NCI-H1694 (cell line): Measurements from ENCODE around the gene EFS.
A peak's percentile ranks its signal among the peaks of the same experiment; 100 is the strongest.

ENCODE experiments used
- DNase-seq: peaks from one replicate; lab custom pipeline; 2025; lab: John Stamatoyannopoulos, UW

EFS gene

DNA sequence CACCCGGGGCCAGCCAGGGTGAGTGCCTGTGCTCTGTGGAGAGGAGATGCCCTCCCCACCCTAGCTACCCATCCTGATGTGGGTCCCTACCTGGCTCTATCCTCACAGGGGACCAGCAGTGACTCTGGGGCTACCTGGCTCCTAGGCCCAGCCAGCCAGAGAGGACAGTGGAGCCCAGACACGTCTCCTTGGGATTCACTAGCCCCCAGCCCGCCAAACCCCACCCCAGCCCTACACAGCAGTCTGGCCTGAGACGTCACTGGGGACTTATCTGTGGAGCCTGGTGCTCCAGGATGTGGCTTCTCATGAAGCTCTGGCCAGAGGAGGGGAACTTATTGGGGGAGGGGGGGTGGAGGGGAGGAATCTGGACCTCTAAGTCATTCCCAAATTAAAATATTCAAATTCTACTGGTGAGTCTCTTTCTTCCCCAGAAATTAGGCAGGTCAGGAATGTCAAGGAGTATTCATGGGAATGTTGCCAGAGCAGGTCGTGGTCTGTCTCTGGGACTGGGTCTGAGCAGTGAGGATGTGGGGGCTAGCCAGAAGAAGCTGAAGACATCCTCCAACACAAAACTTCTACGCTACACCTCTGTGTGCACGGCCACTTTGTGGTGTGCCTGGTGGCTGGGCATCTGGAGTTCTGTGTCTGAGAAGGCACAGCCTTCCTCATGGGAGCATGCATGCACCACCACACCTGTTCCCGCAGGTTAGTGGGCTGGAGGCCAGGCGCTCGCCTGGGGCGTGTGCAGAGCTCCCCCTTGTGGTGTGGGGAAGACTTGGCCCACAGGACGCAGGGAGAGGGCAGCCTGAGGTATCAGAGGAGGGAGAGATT, 14.6 kb upstream of the EFS start:
- DNase-seq, result peak; percentile 49

DNA sequence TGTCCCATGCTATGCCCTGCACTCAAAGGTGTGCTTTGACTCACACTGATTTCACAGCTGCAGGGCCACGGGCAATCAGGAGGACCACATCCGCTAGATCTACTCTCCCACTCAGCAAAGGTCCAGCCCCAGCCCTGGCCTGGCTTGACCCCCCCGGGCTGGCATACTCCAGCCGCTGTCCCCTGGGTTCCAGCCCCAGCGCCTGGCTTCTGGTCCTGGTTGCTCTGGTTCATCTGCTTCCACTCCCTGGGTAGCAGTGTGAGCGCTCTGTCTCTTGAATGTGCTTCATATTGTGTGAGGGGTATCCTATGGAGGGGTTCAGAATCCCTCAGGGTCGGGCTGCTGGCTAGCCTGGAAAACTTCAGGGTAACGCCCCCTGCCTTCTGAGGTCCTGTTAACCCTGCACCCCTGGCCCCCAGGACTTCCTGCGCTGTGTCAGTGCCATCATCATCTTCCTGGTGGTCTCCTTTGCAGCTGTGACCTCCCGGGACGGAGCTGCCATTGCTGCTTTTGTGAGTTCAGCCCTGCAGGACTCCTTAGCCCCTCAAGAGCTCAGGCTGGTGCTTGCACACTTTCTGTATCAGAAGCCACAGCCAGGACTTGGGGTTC, 13.7 kb upstream of the EFS start:
- DNase-seq, result no peak

DNA sequence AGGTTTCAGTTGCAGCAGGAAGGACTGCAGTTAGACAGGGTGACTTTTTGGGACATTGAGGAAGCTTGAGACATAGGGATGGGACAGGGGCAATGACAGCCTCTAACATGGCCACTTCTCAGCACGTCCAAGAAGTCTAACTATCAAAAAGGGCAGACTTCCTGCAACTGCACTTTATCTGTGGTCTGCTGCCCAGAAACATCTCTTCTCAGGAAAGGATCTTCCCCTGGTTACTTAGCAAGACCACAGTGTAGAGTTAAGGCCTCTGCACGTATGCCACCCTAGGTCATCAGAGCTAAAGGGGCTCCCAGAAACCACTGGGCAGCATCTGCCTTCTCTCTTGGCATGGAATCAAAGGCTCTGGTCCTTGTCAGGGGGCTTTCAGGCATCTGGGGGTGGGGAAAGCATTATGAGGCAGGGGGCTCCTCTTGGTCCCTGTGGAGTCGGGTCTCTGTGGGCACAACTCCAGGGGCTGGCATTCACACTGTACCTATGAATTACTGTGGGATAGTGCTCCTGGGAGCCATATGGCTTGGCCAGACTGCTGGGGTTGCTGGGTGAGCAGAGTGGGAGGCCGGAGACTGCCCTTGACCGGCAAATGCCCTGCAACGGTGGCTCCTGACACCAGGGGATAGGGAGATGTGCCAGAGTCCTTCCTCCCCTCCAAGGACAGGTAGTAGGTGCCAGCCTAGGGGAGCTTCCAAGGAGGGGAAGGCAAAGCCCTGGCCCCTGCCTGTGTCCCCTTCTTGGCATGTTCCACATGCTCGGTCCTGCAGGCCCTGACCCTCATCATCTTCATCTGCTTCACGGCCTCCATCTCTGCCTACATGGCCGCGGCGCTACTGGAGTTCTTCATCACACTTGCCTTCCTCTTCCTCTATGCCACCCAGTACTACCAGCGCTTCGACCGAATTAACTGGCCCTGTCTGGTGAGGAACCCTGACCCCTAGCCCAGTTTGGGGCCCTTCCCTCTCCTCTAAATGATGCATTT, 12.9 kb upstream of the EFS start:
- no peak for DNase-seq

DNA sequence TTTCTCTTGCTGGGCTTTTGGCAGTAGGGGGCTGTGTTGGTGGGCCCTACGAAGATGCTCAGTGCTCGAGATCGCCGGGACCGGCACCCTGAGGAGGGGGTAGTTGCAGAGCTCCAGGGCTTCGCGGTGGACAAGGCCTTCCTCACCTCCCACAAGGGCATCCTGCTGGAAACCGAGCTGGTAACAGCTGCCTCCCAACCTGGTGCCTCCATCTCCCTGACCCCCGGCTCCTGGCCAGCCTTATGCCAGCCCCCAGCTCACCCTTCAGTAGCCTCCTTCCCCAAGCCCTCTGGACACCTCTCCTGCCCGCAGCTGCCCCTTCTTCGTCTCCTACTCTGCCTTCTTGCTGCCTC, 12.2 kb upstream of the EFS start:
- DNase-seq, result no peak

DNA sequence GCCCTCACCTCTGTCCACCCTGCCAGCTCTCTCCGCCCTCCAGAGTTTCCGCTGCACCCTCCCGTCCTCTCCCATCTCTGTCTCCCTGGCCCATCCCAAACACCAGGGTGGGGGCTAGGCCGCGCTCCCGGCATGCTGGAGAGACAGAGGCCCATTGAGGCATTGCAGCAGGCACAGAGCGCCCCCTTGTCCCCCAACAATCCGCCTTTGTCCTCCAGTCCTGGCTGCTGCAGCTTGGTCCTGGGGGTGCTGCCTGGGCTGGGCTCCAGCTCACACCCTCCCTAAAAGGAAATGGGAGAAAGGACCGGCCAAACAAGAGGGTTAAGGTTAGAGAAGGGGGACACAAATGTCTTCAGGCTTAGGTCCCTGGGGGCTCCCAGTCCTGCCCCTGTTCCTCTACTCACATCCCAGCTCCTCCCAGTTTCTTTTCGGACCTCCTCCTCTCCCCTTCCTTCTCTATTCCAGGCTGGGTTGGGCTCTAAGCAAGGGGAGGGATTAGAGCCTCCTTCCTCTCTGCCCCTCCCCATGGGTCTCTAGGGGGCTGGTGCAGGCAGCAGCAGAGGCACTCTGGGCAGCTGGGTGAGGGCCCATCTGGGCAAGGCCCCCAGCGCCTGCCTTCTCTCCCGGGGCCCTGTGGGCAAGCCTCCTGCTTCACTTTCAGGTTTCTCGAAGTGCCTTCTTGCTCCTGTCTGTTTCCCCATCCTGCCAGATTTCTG, 11.7 kb upstream of the EFS start, which contains the start of gene CMTM5:
CMTM5 (plus strand) TSS at position 565 of the 716 bp plus-strand sequence. CDS start 206 bp downstream, outside the sequence.
- DNase-seq, result peak; percentile 20

DNA sequence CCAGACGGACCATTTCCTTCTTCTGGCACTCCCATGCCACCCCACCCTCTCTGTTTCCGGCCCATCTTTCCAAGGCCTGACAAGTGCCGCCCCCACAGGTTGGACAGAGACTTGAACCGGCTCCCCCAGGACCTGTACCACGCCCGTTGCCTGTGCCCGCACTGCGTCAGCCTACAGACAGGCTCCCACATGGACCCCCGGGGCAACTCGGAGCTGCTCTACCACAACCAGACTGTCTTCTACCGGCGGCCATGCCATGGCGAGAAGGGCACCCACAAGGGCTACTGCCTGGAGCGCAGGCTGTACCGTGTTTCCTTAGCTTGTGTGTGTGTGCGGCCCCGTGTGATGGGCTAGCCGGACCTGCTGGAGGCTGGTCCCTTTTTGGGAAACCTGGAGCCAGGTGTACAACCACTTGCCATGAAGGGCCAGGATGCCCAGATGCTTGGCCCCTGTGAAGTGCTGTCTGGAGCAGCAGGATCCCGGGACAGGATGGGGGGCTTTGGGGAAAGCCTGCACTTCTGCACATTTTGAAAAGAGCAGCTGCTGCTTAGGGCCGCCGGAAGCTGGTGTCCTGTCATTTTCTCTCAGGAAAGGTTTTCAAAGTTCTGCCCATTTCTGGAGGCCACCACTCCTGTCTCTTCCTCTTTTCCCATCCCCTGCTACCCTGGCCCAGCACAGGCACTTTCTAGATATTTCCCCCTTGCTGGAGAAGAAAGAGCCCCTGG, 10.7 kb upstream of the EFS start:
- DNase-seq, result no peak

DNA sequence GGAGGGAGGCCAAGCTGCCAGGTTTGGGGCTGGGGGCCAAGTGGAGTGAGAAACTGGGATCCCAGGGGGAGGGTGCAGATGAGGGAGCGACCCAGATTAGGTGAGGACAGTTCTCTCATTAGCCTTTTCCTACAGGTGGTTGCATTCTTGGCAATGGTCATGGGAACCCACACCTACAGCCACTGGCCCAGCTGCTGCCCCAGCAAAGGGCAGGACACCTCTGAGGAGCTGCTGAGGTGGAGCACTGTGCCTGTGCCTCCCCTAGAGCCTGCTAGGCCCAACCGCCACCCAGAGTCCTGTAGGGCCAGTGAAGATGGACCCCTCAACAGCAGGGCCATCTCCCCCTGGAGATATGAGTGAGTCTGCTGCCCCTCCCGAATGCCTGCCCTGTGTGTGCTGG, 8.1 kb upstream of the EFS start:
- DNase-seq, result no peak

DNA sequence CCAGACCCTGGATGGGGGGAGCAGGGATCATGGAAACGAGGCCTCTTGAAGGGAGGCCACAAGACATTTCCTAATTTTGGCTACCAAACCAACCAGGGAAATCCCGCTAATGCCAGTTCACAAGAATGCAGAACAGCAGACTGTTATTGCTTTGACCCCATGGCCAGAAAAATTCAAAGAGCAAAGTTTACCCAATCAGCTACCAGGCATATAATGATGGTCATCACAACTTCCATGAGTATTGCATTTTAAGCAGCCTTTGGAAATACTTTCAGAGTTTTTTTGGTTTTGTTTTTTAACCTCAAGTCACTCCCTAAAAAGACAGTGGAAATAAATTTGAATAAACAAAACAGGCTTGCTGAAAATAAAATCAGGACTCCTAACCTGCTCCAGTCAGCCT, 7.5 kb upstream of the EFS start, which contains the start of gene IL25:
IL25 (plus strand) TSS at position 301 of the 400 bp plus-strand sequence.
- DNase-seq, result no peak

DNA sequence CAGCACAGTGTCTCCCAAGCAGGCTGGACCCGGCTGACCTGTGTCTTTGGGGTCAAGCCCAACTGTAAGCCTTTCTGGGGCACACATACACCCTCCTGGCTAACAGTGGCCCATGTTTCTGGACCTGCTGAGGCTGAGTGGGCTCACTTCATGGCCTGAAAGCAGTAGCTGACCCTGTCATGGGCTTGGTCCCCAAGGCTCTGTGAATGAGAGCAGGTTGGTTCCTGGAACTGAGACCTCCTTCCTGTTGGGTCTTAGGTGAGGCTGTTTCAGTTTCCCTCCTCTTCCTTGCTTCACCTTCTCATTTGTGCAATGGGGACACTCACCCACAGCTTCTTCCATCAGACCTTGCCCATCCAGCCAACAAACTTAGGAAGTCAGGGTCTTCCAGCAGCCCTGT, 6.9 kb upstream of the EFS start:
- no peak for DNase-seq

DNA sequence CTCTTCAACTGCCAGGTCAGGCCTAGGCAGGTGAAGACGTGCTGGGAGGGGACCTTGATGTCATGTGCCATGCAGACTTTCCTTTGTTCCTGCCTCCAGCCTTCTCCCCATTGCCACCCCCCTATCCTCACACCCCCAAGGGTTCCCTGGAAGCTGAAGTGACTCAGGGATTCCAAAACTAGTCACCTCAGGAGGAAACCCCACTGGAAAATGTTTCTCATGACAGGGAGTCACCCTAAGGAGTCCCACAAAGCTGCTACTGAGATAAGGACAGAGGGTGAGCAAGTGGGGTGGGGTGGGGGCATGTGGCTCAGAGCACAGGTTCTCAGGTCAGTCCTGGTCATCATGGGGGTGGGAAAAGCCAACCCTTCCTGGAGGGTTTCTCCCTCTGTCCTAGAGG, 5.2 kb upstream of the EFS start:
- DNase-seq, result no peak

DNA sequence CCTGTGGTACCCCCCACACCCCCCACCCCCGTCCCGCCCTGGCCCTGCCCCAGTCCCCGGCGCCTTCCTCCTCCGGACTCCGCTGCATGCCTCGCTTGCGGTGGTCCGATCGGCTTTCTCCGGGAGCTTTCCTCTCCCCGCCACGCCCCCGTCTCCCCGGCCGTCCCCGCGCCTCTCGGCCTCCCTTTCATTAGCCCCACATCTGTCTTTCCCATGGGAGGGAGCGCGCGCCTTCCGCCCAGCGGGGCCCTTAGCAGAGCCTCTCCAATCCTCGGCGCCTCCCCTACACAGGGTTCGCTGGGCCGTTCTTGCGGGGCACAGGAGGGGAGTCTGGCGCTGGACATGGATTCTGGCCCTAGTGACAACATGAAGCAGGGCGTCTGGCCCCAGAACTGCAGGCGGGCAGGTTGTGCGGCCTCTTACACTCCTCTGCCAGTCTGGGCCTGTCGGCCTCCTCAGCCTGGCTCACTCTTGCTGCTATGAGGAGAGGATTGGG, 1.5 kb upstream of the EFS start:
- DNase-seq, result peak; percentile 87

DNA sequence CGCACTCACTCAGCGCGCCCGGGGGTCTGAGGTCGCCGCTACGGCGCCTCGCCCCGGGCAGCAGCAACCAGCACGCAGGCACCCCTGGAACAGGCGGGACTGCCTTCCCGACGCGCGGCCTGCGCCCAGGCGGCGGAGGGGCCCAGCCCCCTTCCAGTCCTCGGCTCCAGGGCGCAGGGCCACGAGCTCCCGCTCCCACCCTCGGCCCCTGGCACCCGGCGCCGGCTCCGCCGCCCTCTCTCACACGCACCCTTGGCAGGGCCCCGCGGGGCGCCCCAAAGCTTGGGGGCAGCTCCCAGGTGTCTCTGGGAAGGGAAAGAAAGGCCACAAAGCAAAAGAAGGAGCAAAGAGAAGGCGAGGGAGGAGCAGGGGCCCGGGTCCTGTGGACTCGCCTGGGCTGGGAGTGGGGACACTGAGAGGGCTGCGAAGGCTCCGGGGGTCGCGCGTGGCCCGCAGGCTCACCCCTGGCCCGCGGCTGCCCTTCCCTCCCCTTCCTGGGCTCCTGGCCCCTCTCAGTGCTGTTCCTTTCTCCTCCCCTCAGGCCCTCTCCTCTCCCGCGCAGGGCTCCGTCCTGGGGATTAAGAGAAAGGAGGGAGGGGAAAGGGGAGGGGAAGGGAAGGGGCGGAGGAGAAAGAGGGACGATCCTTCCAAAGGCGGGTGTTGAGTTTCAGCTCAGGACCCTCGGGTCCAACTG, 907 bp upstream of the EFS start:
- peak; percentile 87 for DNase-seq

DNA sequence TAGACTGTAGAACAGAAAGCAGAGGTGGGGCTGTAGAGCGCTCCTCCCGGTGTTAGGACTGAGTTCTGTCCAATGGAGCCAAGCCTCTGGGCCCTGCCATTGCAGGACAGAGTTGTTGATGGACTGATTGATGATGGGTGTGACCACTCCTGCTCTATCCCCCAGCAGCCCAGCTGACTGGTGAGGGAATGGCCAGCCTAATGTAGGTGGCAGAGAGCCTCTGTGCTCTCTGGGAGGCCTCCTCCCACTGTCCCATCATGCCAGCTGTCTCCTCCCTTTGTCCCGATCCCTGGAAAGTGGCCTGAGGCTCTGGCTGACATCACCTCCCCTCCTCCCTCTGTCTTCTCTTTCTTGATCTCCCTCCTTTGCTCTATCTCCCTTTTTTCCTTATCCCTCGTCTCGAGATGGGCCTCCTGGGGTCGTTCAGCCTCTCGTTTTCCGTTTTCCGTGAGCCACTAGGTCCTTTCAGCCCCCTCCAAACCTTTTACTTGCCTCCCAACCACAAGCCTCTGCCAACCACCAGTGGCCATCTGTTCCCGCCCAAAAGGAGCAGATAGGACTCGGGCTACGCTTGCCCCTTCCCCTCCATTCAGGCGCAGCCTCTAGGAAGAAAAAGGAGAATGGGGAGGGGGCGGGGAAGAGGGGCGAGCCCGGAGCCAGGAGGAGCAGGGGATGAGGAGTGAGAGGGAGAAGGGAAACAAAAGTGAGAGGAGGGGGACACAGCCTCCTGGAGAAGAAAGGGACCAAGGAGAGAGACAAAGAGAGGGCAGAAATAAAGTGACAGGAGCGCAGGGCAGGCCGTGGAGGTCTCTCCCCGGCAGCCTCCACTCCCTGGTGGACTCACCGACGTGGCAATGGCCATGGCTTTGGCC, 572 bp downstream of the EFS start:
- peak; percentile 35 for DNase-seq

DNA sequence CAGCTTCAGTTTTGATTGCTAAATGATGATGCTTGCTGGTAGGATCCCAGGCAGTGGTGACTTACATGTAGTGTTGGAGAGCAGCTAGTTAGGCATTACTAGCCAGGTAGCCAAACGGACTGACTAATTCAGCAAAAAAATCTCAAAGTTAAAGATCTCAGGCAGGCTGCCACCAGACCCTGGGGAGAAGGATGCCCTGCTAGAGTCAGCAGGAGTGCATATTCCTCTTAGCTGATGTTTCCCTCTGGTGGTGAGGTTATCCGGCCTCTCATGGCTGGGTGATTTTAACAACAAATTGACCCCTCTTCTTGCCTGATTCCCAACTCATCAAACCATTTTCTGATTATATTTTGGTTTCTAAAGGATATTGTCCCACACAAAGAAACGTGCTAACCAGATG, 2.8 kb downstream of the EFS start:
- DNase-seq, result no peak

DNA sequence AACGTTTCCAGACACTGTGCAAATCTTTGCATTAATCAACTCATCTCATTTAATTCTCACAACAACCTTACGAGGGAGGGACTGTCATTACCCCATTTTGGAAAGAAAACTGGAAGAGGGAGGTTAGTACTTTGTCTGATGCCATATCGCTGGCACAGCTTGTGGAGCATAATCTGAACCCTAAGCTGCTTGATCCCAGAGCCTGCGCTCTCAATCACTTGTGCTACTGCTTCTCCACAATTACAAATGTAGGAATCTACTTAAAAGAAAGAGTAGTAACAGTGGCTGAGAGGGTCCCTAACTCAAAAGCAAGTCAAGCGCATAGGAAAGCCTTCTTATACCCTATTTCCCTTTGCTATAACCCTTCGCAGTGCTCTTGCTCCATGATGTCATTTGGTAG, 3.2 kb downstream of the EFS start:
- no peak for DNase-seq

DNA sequence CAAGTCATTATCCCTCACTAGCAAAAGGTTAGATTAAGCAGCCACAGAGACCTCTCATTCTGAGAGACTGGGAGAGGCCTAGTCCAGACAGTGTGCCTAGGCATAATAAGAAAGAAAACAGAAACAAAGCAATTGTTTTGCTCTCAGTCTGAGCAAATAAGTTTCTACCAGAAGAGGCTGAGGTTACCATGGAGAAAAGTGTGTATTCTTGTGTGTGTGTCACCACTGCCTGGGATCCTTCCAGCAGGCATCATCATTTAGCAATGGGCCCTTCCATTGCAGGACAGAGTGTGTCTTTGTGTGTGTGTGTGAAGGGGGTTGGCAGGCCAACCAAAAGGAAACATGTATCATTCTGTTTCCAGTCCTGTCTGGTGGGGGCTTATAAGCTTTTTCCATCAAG, 3.7 kb downstream of the EFS start:
- no peak for DNase-seq

DNA sequence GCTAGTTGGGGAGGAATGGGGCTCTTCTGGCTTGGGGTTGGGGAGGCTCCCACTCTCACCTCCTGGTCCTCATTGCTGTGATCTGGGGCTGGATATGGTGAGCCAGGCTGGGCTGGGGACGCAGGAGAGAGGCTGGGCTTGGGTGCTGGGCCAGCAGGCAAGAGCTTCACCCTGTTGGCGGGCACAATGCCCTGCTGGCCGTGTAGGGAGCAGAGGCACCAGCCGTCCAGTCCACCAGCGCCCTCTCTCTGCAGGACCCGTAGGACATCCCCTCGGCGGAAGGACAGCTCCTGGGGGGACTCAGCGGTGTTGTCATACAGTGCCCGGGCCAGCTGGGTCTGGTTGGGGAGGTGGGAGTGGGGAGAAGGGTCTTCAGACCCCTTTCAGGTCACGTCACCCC, 4.5 kb downstream of the EFS start:
- no peak for DNase-seq

DNA sequence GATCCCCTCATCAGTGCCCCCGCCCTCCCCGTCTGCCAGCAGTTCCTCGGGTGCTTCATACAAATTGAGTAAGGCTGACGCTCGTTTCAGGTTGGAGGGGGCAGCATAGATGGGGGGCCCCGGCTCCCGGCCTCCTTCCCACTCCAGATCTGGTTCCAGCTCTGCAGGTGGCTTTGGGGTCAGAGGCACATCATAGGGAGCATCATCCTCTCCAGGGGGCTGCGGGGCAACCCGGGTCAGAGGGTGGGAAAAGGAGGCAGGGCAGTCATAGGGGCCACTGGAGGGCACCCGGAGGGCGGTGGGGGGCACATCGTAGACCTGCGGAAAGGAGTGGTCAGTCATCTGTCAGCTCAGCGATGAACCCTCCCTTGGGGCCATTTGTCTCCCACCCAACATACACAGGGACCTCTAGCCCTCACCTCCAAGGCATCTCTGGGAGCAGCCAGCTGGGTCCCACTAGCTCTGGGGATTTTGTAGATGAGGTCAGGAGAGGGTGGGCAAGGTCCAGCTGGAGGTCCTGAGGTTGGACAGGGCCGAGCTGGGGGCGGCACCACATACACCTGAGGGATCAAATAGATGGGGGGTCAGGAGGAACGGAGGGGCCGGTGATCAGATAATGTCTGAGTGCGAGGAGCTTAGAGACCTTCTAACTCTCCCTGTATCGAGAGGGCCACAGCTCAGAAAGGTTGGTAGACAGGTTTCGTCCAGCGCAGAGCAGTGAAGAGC, 5.1 kb downstream of the EFS start:
- no peak for DNase-seq

DNA sequence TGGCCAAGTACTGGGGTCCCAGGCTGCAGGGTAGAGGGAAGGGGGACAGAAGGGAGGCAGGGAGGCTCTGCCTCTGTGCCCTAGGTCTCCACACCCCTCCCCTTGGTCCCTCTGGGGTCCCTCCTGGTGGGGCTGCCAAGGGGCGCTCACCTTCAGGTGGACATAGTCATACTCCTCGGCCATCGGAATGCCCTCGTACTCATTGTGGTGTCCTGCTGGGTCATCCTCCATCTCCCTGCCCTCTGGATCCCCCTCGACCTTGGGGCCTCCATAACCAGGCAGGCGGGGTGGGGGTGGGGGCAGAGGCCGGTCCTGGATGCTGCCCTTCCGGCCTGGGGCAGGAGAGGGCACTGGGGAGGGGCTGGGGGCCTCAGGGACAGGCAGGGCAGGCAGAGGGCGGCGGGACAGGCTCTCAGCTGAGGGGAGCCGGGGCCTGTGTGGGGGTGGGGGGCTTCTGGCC, 5.8 kb downstream of the EFS start:
- DNase-seq, result no peak
